ENCODE measurements around the gene JAK3. TPM values are rescaled to one million over a fixed set of nuclear protein-coding genes. Genes with fewer than 3 reads are reported as not detected.

Gene JAK3
- total and polyA plus RNA-seq, 10 of the 15 experiments (the other 5 are each of a cell fraction or from before 2014, with no cell fraction given) = 7.8 to 67.9 (median 33.3) TPM

- ChIA-PET RAD21 (ENCODE audit: unreplicated experiment) (interaction anchor here (1.5 to 3.0 kb wide), 2 partner anchors 60 to 123 kb away, joined by 4 to 33 read pairs; partner anchors contain the start of gene CCDC124), SMC1A (ENCODE audit: uncharacterized antibody, unreplicated experiment) (interaction anchor here (1.3 kb wide), 1 partner anchor 66 kb away, joined by 5 read pairs; no protein-coding TSS in a partner anchor), CTCF (interaction anchor here (1.2 to 3.0 kb wide), 2 partner anchors 60 to 66 kb away, joined by 5 to 36 read pairs; partner anchors contain the start of gene CCDC124), POLR2A (interaction anchor here (0.6 kb wide), 1 partner anchor 59 kb away, joined by 4 read pairs; no protein-coding TSS in a partner anchor)
- Histone ChIP-seq H3K27ac (ENCODE audit: control insufficient read depth, insufficient read depth) (no peak overlapping the region), H3K36me3 (ENCODE audit: control insufficient read depth in 2 of 2, insufficient read depth in 2 of 2, low read length in 1 of 2) (no peaks in the 10 kb centered on the region), H2AFZ (ENCODE audit: control insufficient read depth, low read depth, low read length) (peak overlapping the region; percentile 34), H3K4me1 (ENCODE audit: control insufficient read depth, insufficient read depth, low read length) (peaks cover 3% of the 10 kb centered on the region; the same call in 1 of the 2 replicates), H3K27me3 (replicated peaks in 1 of 2; ENCODE audit: control insufficient read depth in 2 of 2, insufficient read depth in 2 of 2, low read length in 1 of 2) (peaks cover 3 to 4% of the 10 kb centered on the region in 2 experiments; a peak in 3 of 4 replicates), H3K79me2 (ENCODE audit: control insufficient read depth, insufficient read depth, low read length) (no peaks in the 10 kb centered on the region), H3K9ac (ENCODE audit: control insufficient read depth, insufficient read depth, low read length) (no peak overlapping the region), H4K20me1 (ENCODE audit: control insufficient read depth, insufficient read depth) (no peaks in the 10 kb centered on the region), H3K9me3 (replicated peaks; ENCODE audit: control insufficient read depth, insufficient read depth, low read length) (no peaks in the 10 kb centered on the region), H3K4me2 (ENCODE audit: control insufficient read depth, insufficient read depth) (no peak overlapping the region), H3K4me3 (no peak overlapping the region)
- no TSS peak for BruUV-seq (replicated peaks)
- DNase-seq (ENCODE audit: low read depth, low spot score) (no peak), ATAC-seq (no peak; the same call in 1 of the 3 replicates), FAIRE-seq (no peak)
- no peak for TF ChIP-seq ZBTB4 (CRISPR knock-in tag; IDR thresholded peaks at IDR 0.05)
- TF ChIP-seq MXI1 (IDR thresholded peaks at IDR 0.05; ENCODE audit: low read depth, low read length) = no peak
- TF ChIP-seq IKZF1 (conservative IDR thresholded peaks at IDR 0.05) = no peak
- TF ChIP-seq NFIC (IDR thresholded peaks at IDR 0.05; ENCODE audit: low read depth, low read length) = no peak
- no peak for TF ChIP-seq RELA (IDR thresholded peaks at IDR 0.05; ENCODE audit: borderline replicate concordance, partially characterized antibody)
- TF ChIP-seq MTA2 (IDR thresholded peaks at IDR 0.05; ENCODE audit: low read depth) = no peak
- no peak for TF ChIP-seq SUPT20H (IDR thresholded peaks at IDR 0.05; ENCODE audit: borderline replicate concordance, control insufficient read depth, low read depth, low read length)
- no peak for TF ChIP-seq MAX (IDR thresholded peaks at IDR 0.05; ENCODE audit: low read depth, low read length)
- TF ChIP-seq REST (IDR thresholded peaks at IDR 0.05; ENCODE audit: low read depth, low read length) = no peak
- no peak for TF ChIP-seq SMARCA5 (IDR thresholded peaks at IDR 0.05)
- no peak for TF ChIP-seq DPF2 (IDR thresholded peaks at IDR 0.05)
- no peak for TF ChIP-seq BACH1 (IDR thresholded peaks at IDR 0.05; ENCODE audit: borderline replicate concordance)
- in situ Hi-C loops (cut with MboI) = no loop called here
- WGBS (ENCODE audit: insufficient coverage, insufficient replicate concordance, low lambda C conversion rate, missing lambda C conversion rate) = 20% methylated on average over 61 of the region's 61 CpGs
- intact Hi-C loops (cut with micrococcal nuclease; ENCODE audit: unreplicated experiment) = loop anchor here (5.0 kb wide), 1 partner anchor 125 kb away; no protein-coding TSS in a partner anchor
These were observed 24.6 kb upstream of the JAK3 start for GRCh38 chr19:17872251-17873001.

Data from GM12878 (cell line).